Adrenal gland (tissue), 5 donors: ENCODE data around the gene ZNF132.

Source experiments
- CTCF ChIP-seq, 6 experiments: fragments of 450-650 bp in 4 of 6; fragments of 200-600 bp in 2 of 6; sonication (generic) in 1 of 6; IDR thresholded peaks; 1 replicate in 5 of 6; 2 replicates in 1 of 6; pipeline versions ENCODE4 v1.5.1 to v1.8.0; 2016 to 2021; ENCODE audit warnings: antibody characterized with exemption in 6 of 6, mild to moderate bottlenecking in 2 of 6, moderate library complexity in 1 of 6
- POLR2A ChIP-seq, 2 donors: fragments of 450-650 bp; IDR thresholded peaks; one replicate each; pipeline ENCODE4 v1.6.1; 2017; ENCODE audit warnings: antibody characterized with exemption in 2 of 2, mild to moderate bottlenecking in 2 of 2, moderate library complexity in 1 of 2
- donor health status: DM: no; HTN: no; CAD: no.

GRCh38 chr19:58397533-58398037 is 42.4 kb downstream of the ZNF132 start:
- TF ChIP-seq CTCF (IDR thresholded peaks at IDR 0.05): no peak
- TF ChIP-seq POLR2A (IDR thresholded peaks at IDR 0.05): no peak
